T47D (cell line): ENCODE measurements around the gene VPS35L.
"Not testable (repeated sequence)": the region's sequence is repeated elsewhere in the genome, so short reads cannot be mapped to it uniquely, and the experiment has no call there.

Source experiments
- DNase-seq, 2 experiments: peaks; one replicate each; pipeline versions ENCODE4 v3.0.0 to v3.0.0-alpha.2; 2011 to 2012; ENCODE audit warnings: low read depth in 1 of 2, low spot score in 1 of 2
- JUND ChIP-seq: IDR thresholded peaks from 2 replicates; pipeline ENCODE4 v1.6.1; 2012; ENCODE audit warnings: low read depth
- in situ Hi-C: cut with HindIII; loops from 2 replicates; pipeline ENCODE4 v1.10.0; 2016; ENCODE audit warnings: low sequenced_read_pairs, low pct_unique_long_range_greater_than_20kb

The VPS35L gene

GRCh38 chr16:19710991-19711545, 155.6 kb downstream of the VPS35L start:
- no peak for TF ChIP-seq JUND
- in situ Hi-C loops = no loop called here
- no peak for DNase-seq

GRCh38 chr16:19711643-19712042, 156.1 kb downstream of the VPS35L start:
- no peak for TF ChIP-seq JUND
- in situ Hi-C loops = no loop called here
- no peak for DNase-seq

- DNase-seq = no peak
- no peak for TF ChIP-seq JUND
- in situ Hi-C loops = no loop called here
Measured at GRCh38 chr16:19712418-19713058, 157.0 kb downstream of the VPS35L start.

- in situ Hi-C loops = no loop called here
- no peak for DNase-seq
- TF ChIP-seq JUND = no peak
Measured at GRCh38 chr16:19713697-19714096, 158.2 kb downstream of the VPS35L start.

- no peak for DNase-seq
- in situ Hi-C loops = no loop called here
- TF ChIP-seq JUND = no peak
Measured at GRCh38 chr16:19715566-19715965, 160.1 kb downstream of the VPS35L start.

GRCh38 chr16:19716183-19716582, 160.7 kb downstream of the VPS35L start:
- in situ Hi-C loops = no loop called here
- TF ChIP-seq JUND = no peak
- peak in 1 of 2 experiments; percentile 36 for DNase-seq

GRCh38 chr16:19716728-19717127, 161.2 kb downstream of the VPS35L start:
- DNase-seq, in situ Hi-C loops: not testable (repeated sequence)

GRCh38 chr16:19717314-19717713, 161.8 kb downstream of the VPS35L start:
- no peak for DNase-seq
- TF ChIP-seq JUND = no peak
- in situ Hi-C loops = no loop called here

- in situ Hi-C loops = no loop called here
- DNase-seq = peak; percentile 86 to 92
- TF ChIP-seq JUND = no peak
Measured at GRCh38 chr16:19717741-19718623, 162.5 kb downstream of the VPS35L start, which contains the start of the genes IQCK and KNOP1. IQCK (plus strand) TSS chr16:19718271; CDS start chr16:19718307, 36 bp downstream. KNOP1 (minus strand) TSS chr16:19718227; CDS start chr16:19715035, 3,192 bp downstream.

GRCh38 chr16:19718624-19718965, 163.1 kb downstream of the VPS35L start:
- TF ChIP-seq JUND = no peak
- in situ Hi-C loops = no loop called here
- no peak for DNase-seq

GRCh38 chr16:19722269-19722952, 166.9 kb downstream of the VPS35L start:
- no peak for DNase-seq
- TF ChIP-seq JUND = no peak
- in situ Hi-C loops = no loop called here

- TF ChIP-seq JUND = no peak
- DNase-seq = no peak
- in situ Hi-C loops = no loop called here
Measured at GRCh38 chr16:19722981-19723380, 167.5 kb downstream of the VPS35L start.

- in situ Hi-C loops = no loop called here
- no peak for DNase-seq
- no peak for TF ChIP-seq JUND
Measured at GRCh38 chr16:19728636-19728965, 173.1 kb downstream of the VPS35L start.
